ENCODE data around the gene BTN2A1. TPM values are rescaled to one million over a fixed set of nuclear protein-coding genes. Genes with fewer than 3 reads are reported as not detected.
"Not testable (repeated sequence)": the region's sequence is repeated elsewhere in the genome, so short reads cannot be mapped to it uniquely, and the experiment has no call there.

The BTN2A1 gene
- polyA plus RNA-seq, 1 of the 3 experiments (the other 2 are of a cell fraction), result 21.2 TPM

- Histone ChIP-seq H3K9ac (no peak overlapping the region), H3K27me3 (ENCODE audit: insufficient read depth) (no peaks in the 10 kb centered on the region), H3K4me1 (ENCODE audit: control insufficient read depth in 1 of 2, insufficient read depth in 2 of 2, low read depth in 1 of 2, low read length in 1 of 2) (peaks cover 0 to 3% of the 10 kb centered on the region in 2 experiments; a peak in 1 of 4 replicates), H3K4me2 (no peak overlapping the region), H3K27ac (ENCODE audit: low read depth in 2 of 2, low read length in 1 of 2) (no peak overlapping the region), H3K36me3 (replicated peaks in 1 of 2; ENCODE audit: control insufficient read depth in 1 of 2, insufficient read depth in 2 of 2, low read length in 1 of 2) (peaks cover 0 to 11% of the 10 kb centered on the region in 2 experiments), H3K9me3 (no peaks in the 10 kb centered on the region), H3K79me2 (ENCODE audit: insufficient read depth) (no peaks in the 10 kb centered on the region), H3F3A (replicated peaks; ENCODE audit: insufficient read depth) (no peaks in the 10 kb centered on the region), H2AFZ (ENCODE audit: low read depth) (no peak overlapping the region), H3K9me2 (no peaks in the 10 kb centered on the region), H3K4me3 (ENCODE audit: low read depth in 2 of 2, low read length in 1 of 2) (no peak overlapping the region), H4K20me1 (ENCODE audit: insufficient read depth) (no peaks in the 10 kb centered on the region)
- POLR2A ChIA-PET, result no interaction called here
- CTCF ChIA-PET, result no interaction called here
- no peak for TF ChIP-seq GABPA (IDR thresholded peaks at IDR 0.05; ENCODE audit: low read depth)
- no peak for TF ChIP-seq FOXJ3 (CRISPR knock-in tag; IDR thresholded peaks at IDR 0.05)
- TF ChIP-seq ELF1 (IDR thresholded peaks at IDR 0.05), result no peak
- TF ChIP-seq RCOR1 (IDR thresholded peaks at IDR 0.05; ENCODE audit: low read length), result no peak
- TF ChIP-seq, protein P1, sequence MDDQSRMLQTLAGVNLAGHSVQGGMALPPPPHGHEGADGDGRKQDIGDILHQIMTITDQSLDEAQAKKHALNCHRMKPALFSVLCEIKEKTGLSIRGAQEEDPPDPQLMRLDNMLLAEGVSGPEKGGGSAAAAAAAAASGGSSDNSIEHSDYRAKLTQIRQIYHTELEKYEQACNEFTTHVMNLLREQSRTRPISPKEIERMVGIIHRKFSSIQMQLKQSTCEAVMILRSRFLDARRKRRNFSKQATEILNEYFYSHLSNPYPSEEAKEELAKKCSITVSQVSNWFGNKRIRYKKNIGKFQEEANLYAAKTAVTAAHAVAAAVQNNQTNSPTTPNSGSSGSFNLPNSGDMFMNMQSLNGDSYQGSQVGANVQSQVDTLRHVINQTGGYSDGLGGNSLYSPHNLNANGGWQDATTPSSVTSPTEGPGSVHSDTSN (IDR thresholded peaks at IDR 0.05), result no peak
- no peak for TF ChIP-seq FOXM1 (IDR thresholded peaks at IDR 0.05; ENCODE audit: low read depth)
- TF ChIP-seq JUND (IDR thresholded peaks at IDR 0.05), result no peak
- no peak for TF ChIP-seq TEAD4 (IDR thresholded peaks at IDR 0.05; ENCODE audit: borderline replicate concordance, insufficient read depth)
- TF ChIP-seq, protein P2, sequence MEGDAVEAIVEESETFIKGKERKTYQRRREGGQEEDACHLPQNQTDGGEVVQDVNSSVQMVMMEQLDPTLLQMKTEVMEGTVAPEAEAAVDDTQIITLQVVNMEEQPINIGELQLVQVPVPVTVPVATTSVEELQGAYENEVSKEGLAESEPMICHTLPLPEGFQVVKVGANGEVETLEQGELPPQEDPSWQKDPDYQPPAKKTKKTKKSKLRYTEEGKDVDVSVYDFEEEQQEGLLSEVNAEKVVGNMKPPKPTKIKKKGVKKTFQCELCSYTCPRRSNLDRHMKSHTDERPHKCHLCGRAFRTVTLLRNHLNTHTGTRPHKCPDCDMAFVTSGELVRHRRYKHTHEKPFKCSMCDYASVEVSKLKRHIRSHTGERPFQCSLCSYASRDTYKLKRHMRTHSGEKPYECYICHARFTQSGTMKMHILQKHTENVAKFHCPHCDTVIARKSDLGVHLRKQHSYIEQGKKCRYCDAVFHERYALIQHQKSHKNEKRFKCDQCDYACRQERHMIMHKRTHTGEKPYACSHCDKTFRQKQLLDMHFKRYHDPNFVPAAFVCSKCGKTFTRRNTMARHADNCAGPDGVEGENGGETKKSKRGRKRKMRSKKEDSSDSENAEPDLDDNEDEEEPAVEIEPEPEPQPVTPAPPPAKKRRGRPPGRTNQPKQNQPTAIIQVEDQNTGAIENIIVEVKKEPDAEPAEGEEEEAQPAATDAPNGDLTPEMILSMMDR (IDR thresholded peaks at IDR 0.05), result no peak
- TF ChIP-seq MAX (IDR thresholded peaks at IDR 0.05; ENCODE audit: low read depth), result no peak
- TF ChIP-seq RXRA (IDR thresholded peaks at IDR 0.05; ENCODE audit: borderline replicate concordance, low read depth), result no peak
- TF ChIP-seq FOSL2 (IDR thresholded peaks at IDR 0.05; ENCODE audit: borderline replicate concordance, low read depth), result no peak
- 30% methylated on average over 2 of the region's 2 CpGs for WGBS (ENCODE audit: low lambda C conversion rate)
- DNase-seq, result no peak
Observed at GRCh38 chr6:26415791-26416190, 42.0 kb upstream of the BTN2A1 start.

- H3K27ac ChIP-seq (ENCODE audit: low read depth in 2 of 2, low read length in 1 of 2), result no peak overlapping the region
- ChIA-PET POLR2A (no interaction called here), CTCF (interaction anchor here (1.0 kb wide), 1 partner anchor 74 kb away, joined by 3 read pairs; no protein-coding TSS in a partner anchor)
- H3K4me3 ChIP-seq (ENCODE audit: low read depth in 2 of 2, low read length in 1 of 2), result no peak overlapping the region
- WGBS (ENCODE audit: low lambda C conversion rate), result 82% methylated on average over 1 of the region's 1 CpG
- no peak overlapping the region for H3K9ac ChIP-seq
- no peaks in the 10 kb centered on the region for H3F3A ChIP-seq (replicated peaks; ENCODE audit: insufficient read depth)
- H3K27me3 ChIP-seq (ENCODE audit: insufficient read depth), result no peaks in the 10 kb centered on the region
- no peak overlapping the region for H3K4me2 ChIP-seq
- no peaks in the 10 kb centered on the region for H3K9me2 ChIP-seq
- H2AFZ ChIP-seq (ENCODE audit: low read depth), result no peak overlapping the region
- peaks cover 0 to 6% of the 10 kb centered on the region in 2 experiments for H3K36me3 ChIP-seq (replicated peaks in 1 of 2; ENCODE audit: control insufficient read depth in 1 of 2, insufficient read depth in 2 of 2, low read length in 1 of 2)
- peaks cover 0 to 5% of the 10 kb centered on the region in 2 experiments; a peak in 1 of 4 replicates for H3K4me1 ChIP-seq (ENCODE audit: control insufficient read depth in 1 of 2, insufficient read depth in 2 of 2, low read depth in 1 of 2, low read length in 1 of 2)
- no peaks in the 10 kb centered on the region for H3K9me3 ChIP-seq
- H3K79me2 ChIP-seq (ENCODE audit: insufficient read depth), result no peaks in the 10 kb centered on the region
- TF ChIP-seq TEAD4 (IDR thresholded peaks at IDR 0.05; ENCODE audit: borderline replicate concordance, insufficient read depth), result no peak
- TF ChIP-seq, protein P2 (IDR thresholded peaks at IDR 0.05), result no peak
- no peaks in the 10 kb centered on the region for H4K20me1 ChIP-seq (ENCODE audit: insufficient read depth)
- no peak for DNase-seq
Observed at GRCh38 chr6:26416288-26416687, 41.5 kb upstream of the BTN2A1 start.

- H3K4me1 ChIP-seq (ENCODE audit: control insufficient read depth in 1 of 2, insufficient read depth in 2 of 2, low read depth in 1 of 2, low read length in 1 of 2); H3K27ac ChIP-seq (ENCODE audit: low read depth in 2 of 2, low read length in 1 of 2); H3K27me3 ChIP-seq (ENCODE audit: insufficient read depth); H3K9me3 ChIP-seq; H3K36me3 ChIP-seq (replicated peaks in 1 of 2; ENCODE audit: control insufficient read depth in 1 of 2, insufficient read depth in 2 of 2, low read length in 1 of 2); H4K20me1 ChIP-seq (ENCODE audit: insufficient read depth); H3K9me2 ChIP-seq; H3K4me3 ChIP-seq (ENCODE audit: low read depth in 2 of 2, low read length in 1 of 2); POLR2A ChIA-PET; H2AFZ ChIP-seq (ENCODE audit: low read depth); H3F3A ChIP-seq (replicated peaks; ENCODE audit: insufficient read depth); H3K9ac ChIP-seq; DNase-seq; H3K4me2 ChIP-seq: not testable (repeated sequence)
- CTCF ChIA-PET, result interaction anchor here (2.1 kb wide), 1 partner anchor 77 kb away, joined by 7 read pairs; no protein-coding TSS in a partner anchor
- H3K79me2 ChIP-seq (ENCODE audit: insufficient read depth), result peaks cover 11% of the 10 kb centered on the region; the same call in 1 of the 2 replicates
- 61% methylated on average over 2 of the region's 2 CpGs for WGBS (ENCODE audit: low lambda C conversion rate)
Observed at GRCh38 chr6:26418077-26418476, 39.7 kb upstream of the BTN2A1 start.

GRCh38 chr6:26418795-26419194, 39.0 kb upstream of the BTN2A1 start:
- H2AFZ ChIP-seq (ENCODE audit: low read depth); H3K9me3 ChIP-seq; H3K27ac ChIP-seq (ENCODE audit: low read depth in 2 of 2, low read length in 1 of 2); H3K9ac ChIP-seq; H3K36me3 ChIP-seq (replicated peaks in 1 of 2; ENCODE audit: control insufficient read depth in 1 of 2, insufficient read depth in 2 of 2, low read length in 1 of 2); H3K4me2 ChIP-seq; H3K9me2 ChIP-seq; H4K20me1 ChIP-seq (ENCODE audit: insufficient read depth); H3K4me1 ChIP-seq (ENCODE audit: control insufficient read depth in 1 of 2, insufficient read depth in 2 of 2, low read depth in 1 of 2, low read length in 1 of 2); H3K4me3 ChIP-seq (ENCODE audit: low read depth in 2 of 2, low read length in 1 of 2); DNase-seq; POLR2A ChIA-PET; H3F3A ChIP-seq (replicated peaks; ENCODE audit: insufficient read depth); H3K27me3 ChIP-seq (ENCODE audit: insufficient read depth): not testable (repeated sequence)
- 91% methylated on average over 3 of the region's 3 CpGs for WGBS (ENCODE audit: low lambda C conversion rate)
- peaks cover 13% of the 10 kb centered on the region; the same call in 1 of the 2 replicates for H3K79me2 ChIP-seq (ENCODE audit: insufficient read depth)
- CTCF ChIA-PET, result interaction anchor here (2.1 kb wide), 1 partner anchor 77 kb away, joined by 7 read pairs; no protein-coding TSS in a partner anchor
